Measurements from ENCODE around the gene CDH12.

DNA sequence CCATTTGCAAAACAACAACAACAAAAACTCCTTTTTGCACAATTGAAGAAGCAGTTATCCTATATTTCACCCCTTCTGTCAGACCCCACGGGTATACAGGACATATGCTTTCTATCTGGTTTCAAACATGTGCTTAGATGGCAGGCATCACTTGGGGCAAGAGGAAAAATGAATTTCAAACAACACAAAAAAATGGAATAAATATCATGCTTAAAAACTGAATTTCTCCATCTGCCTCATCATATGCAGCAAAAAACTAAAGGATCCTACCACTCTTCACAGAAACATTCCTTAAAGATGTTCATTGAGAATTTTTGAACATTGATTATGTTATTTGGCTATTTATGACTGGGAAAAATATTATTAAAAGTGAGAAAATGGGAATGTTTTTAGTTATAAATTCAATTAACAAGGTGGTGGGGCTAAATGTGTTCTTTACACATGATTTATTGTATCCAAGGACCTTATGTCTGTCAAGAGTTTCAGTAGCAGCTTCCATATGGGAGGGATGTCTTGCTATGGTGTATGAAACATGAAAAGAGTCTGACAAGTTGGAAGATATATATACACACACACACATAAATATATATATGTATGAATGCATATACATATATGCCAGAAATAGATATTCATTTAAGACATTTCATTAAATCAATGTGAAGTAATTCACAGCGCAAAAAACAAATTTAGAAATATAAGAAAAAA is 358.0 kb downstream of the CDH12 start:
- TF ChIP-seq EZH2 (IDR thresholded peaks at IDR 0.05; ENCODE audit: insufficient read depth, poor library complexity, severe bottlenecking) (no peak), EZH2phosphoT487 (IDR thresholded peaks at IDR 0.05; ENCODE audit: insufficient read depth, low read depth) (no peak)
